ENCODE data around the gene IQSEC2.

GRCh38 chrX:53324085-53324484 lies 42.7 kb upstream of the IQSEC2 start:
- TF ChIP-seq CTCF (IDR thresholded peaks at IDR 0.05) (no peak), POLR2AphosphoS5 (IDR thresholded peaks at IDR 0.05) (no peak), POLR2A (IDR thresholded peaks at IDR 0.05; ENCODE audit: low read depth) (no peak)

All from esophagus muscularis mucosa (tissue), 3 donors.